IMR-90 (cell line): ENCODE data around the gene MYF6. TPM values are rescaled to one million over a fixed set of nuclear protein-coding genes. Genes with fewer than 3 reads are reported as not detected.
"Not testable (repeated sequence)": the region's sequence is repeated elsewhere in the genome, so short reads cannot be mapped to it uniquely, and the experiment has no call there.

Experiments used
- ATAC-seq: fragments of 200-7000 bp; cut with Tn5 transposase; 2 replicates; pipeline ENCODE4 v1.9.1; 2020; ENCODE audit warnings: low read depth, mild to moderate bottlenecking, moderate library complexity
- BruUV-seq: library from RNA; stranded (reverse); fragments of 400-500 nt; replicated peaks from 2 replicates; lab custom pipeline; 2021; lab: Mats Ljungman, UMichigan
- CTCF ChIA-PET: fragments of 300-600 bp; formaldehyde crosslinking; extraction: SDS; loops from one replicate; lab custom pipeline; 2021; ENCODE audit warnings: antibody characterized with exemption; lab: Yijun Ruan, JAX
- POLR2A ChIA-PET: fragments of 300-600 bp; sonication (Branson Sonifier 250); formaldehyde crosslinking; loops from one replicate; lab custom pipeline; 2022; ENCODE audit warnings: antibody characterized with exemption; ENCODE audit not compliant: unreplicated experiment; lab: Charles Lee
- DNase-seq: peaks from one replicate; pipeline ENCODE4 v3.0.0; 2013
- H2AFZ ChIP-seq: replicated peaks from 2 replicates; pipeline ENCODE3; 2013; ENCODE audit warnings: low read length, mild to moderate bottlenecking; ENCODE audit not compliant: poor library complexity
- H2AK5ac ChIP-seq: 2 replicates; pipeline ENCODE4 v1.6.1; 2013; ENCODE audit warnings: low read depth, low read length, inconsistent platforms
- H2AK9ac ChIP-seq: replicated peaks from 2 replicates; pipeline ENCODE3; 2013; ENCODE audit warnings: mild to moderate bottlenecking, low read depth, low read length, moderate library complexity; ENCODE audit not compliant: poor library complexity
- H2BK120ac ChIP-seq: 2 replicates; pipeline ENCODE4 v1.6.1; 2013; ENCODE audit warnings: low read depth, low read length, inconsistent platforms
- H2BK15ac ChIP-seq: 3 replicates; pipeline ENCODE4 v1.6.1; 2013; ENCODE audit warnings: low read depth, low read length, inconsistent platforms
- H2BK20ac ChIP-seq: 2 replicates; pipeline ENCODE4 v1.6.1; 2013; ENCODE audit warnings: low read depth, mild to moderate bottlenecking, inconsistent platforms, low read length, moderate library complexity
- H2BK5ac ChIP-seq: 2 replicates; pipeline ENCODE4 v1.6.1; 2013; ENCODE audit warnings: mild to moderate bottlenecking, low read depth, low read length, inconsistent platforms; ENCODE audit not compliant: poor library complexity, severe bottlenecking
- H3K14ac ChIP-seq: replicated peaks from 2 replicates; pipeline ENCODE4 v1.6.1; 2013; ENCODE audit warnings: low read depth, low read length, inconsistent platforms
- H3K18ac ChIP-seq: 2 replicates; pipeline ENCODE4 v1.6.1; 2013; ENCODE audit warnings: low read depth, low read length, control low read depth
- H3K23ac ChIP-seq: 2 replicates; pipeline ENCODE4 v1.6.1; 2013; ENCODE audit warnings: low read depth, low read length, inconsistent platforms
- H3K27ac ChIP-seq: 2 replicates; pipeline ENCODE4 v1.5.1; 2013; ENCODE audit warnings: mild to moderate bottlenecking, control low read depth, low read length; ENCODE audit not compliant: insufficient read depth
- H3K27me3 ChIP-seq: 2 replicates; pipeline ENCODE4 v1.6.1; 2013; ENCODE audit warnings: low read length; ENCODE audit not compliant: control insufficient read depth, insufficient read depth
- H3K36me3 ChIP-seq: 2 replicates; pipeline ENCODE4 v1.6.1; 2013; ENCODE audit warnings: low read length, mixed read lengths; ENCODE audit not compliant: control insufficient read depth, insufficient read depth
- H3K4ac ChIP-seq: 2 replicates; pipeline ENCODE4 v1.6.1; 2013; ENCODE audit warnings: low read depth, low read length, inconsistent platforms
- H3K4me1 ChIP-seq: 2 replicates; pipeline ENCODE4 v1.6.1; 2013; ENCODE audit warnings: low read length, mixed read lengths; ENCODE audit not compliant: control insufficient read depth, insufficient read depth
- H3K4me2 ChIP-seq: 2 replicates; pipeline ENCODE4 v1.6.1; 2013; ENCODE audit warnings: low read depth, mild to moderate bottlenecking, control low read depth, low read length, moderate library complexity
- H3K4me3 ChIP-seq: 2 replicates; pipeline ENCODE4 v1.5.1; 2013; ENCODE audit warnings: low read depth, mild to moderate bottlenecking, control low read depth, low read length, moderate library complexity; ENCODE audit not compliant: insufficient read depth
- H3K56ac ChIP-seq: 2 replicates; pipeline ENCODE4 v1.6.1; 2013; ENCODE audit warnings: low read length, inconsistent platforms; ENCODE audit not compliant: insufficient read depth; ENCODE audit errors: extremely low read depth
- H3K79me1 ChIP-seq, 2 experiments: 2 replicates each; pipeline ENCODE4 v1.6.1; 2013; ENCODE audit warnings: low read length in 2 of 2, inconsistent platforms in 1 of 2, low read depth in 1 of 2
- H3K9ac ChIP-seq: 2 replicates; pipeline ENCODE4 v1.6.1; 2013; ENCODE audit warnings: low read depth, low read length, control low read depth
- H3K9me1 ChIP-seq: 2 replicates; pipeline ENCODE4 v1.6.1; 2013; ENCODE audit warnings: low read length, inconsistent platforms; ENCODE audit not compliant: insufficient read depth
- H3K9me3 ChIP-seq: 2 replicates; pipeline ENCODE4 v1.6.1; 2013; ENCODE audit warnings: low read length; ENCODE audit not compliant: control insufficient read depth, insufficient read depth
- H4K20me1 ChIP-seq: 2 replicates; pipeline ENCODE4 v1.6.1; 2013; ENCODE audit warnings: low read length, inconsistent platforms; ENCODE audit not compliant: insufficient read depth
- H4K5ac ChIP-seq: 2 replicates; pipeline ENCODE4 v1.6.1; 2013; ENCODE audit warnings: mild to moderate bottlenecking, low read depth, low read length, control low read depth
- H4K8ac ChIP-seq, 2 experiments: 2 replicates each; pipeline ENCODE4 v1.6.1; 2013; ENCODE audit warnings: low read depth in 2 of 2, low read length in 2 of 2, control low read depth in 1 of 2, inconsistent platforms in 1 of 2
- H4K91ac ChIP-seq: 2 replicates; pipeline ENCODE4 v1.6.1; 2013; ENCODE audit warnings: low read depth, low read length, inconsistent platforms; ENCODE audit not compliant: insufficient read depth
- WGBS, 2 experiments: methylation state at CpG; one replicate each; pipeline versions ENCODE4 v1.1.5 to v1.1.7; 2013; ENCODE audit warnings: missing lambda C conversion rate in 2 of 2; ENCODE audit not compliant: insufficient read length in 1 of 2; ENCODE audit errors: extremely low coverage in 2 of 2; 5-methylcytosine and 5-hydroxymethylcytosine counted together
- dilution Hi-C: fragments of 300-500 bp; cut with HindIII; formaldehyde crosslinking; loops from one replicate; pipeline ENCODE4 v1.14.3; 2018; ENCODE audit warnings: low sequenced_read_pairs; ENCODE audit not compliant: unreplicated experiment
- in situ Hi-C: fragments of 300-500 bp; cut with MboI; formaldehyde crosslinking; loops from 3 replicates; pipeline ENCODE4 v1.14.3; 2019; ENCODE audit warnings: low sequenced_read_pairs, inconsistent platforms, mixed read lengths
- intact Hi-C: fragments of 100-400 bp; cut with micrococcal nuclease; formaldehyde crosslinking; loops from 2 replicates; pipeline ENCODE4 v1.10.0; 2022
- polyA plus RNA-seq, 3 experiments: library from polyadenylated mRNA; depleted of rRNA; stranded (reverse); fragments of >200 nt; gene quantifications; 2 replicates each; pipeline ENCODE4 v1.2.3, GENCODE V29; 2012; ENCODE audit warnings: low replicate concordance in 1 of 3
- total RNA-seq: library from RNA; depleted of rRNA; stranded (reverse); fragments of >200 nt; gene quantifications from 2 replicates; pipeline ENCODE4 v1.2.3, GENCODE V29; 2012

Gene MYF6
- total and polyA plus RNA-seq, 2 of the 4 experiments (the other 2 are of a cell fraction) = not detected

- WGBS, 2 experiments = 83% methylated on average over 4 of the region's 13 CpGs; no CpG with 5 or more reads in 1 of the 2 experiments
- in situ Hi-C loops, H3K36me3 ChIP-seq, intact Hi-C loops, POLR2A ChIA-PET, H4K91ac ChIP-seq, H3K18ac ChIP-seq, H2AK9ac ChIP-seq, H3K9me3 ChIP-seq, H3K4ac ChIP-seq, H2AK5ac ChIP-seq, H4K8ac ChIP-seq, H3K9ac ChIP-seq, H4K20me1 ChIP-seq, H2BK5ac ChIP-seq, H3K79me1 ChIP-seq, H4K5ac ChIP-seq, BruUV-seq, H3K4me2 ChIP-seq, H2AFZ ChIP-seq, H3K23ac ChIP-seq, H3K56ac ChIP-seq, H3K27ac ChIP-seq, H2BK15ac ChIP-seq, H3K27me3 ChIP-seq, H3K4me1 ChIP-seq, H2BK120ac ChIP-seq, H3K4me3 ChIP-seq, dilution Hi-C loops, H3K14ac ChIP-seq, H3K9me1 ChIP-seq: not testable (repeated sequence)
- peak; percentile 24 for DNase-seq
- CTCF ChIA-PET = interaction anchor here (1.1 kb wide), 1 partner anchor 70 kb away, joined by 3 read pairs; no protein-coding TSS in a partner anchor
- ATAC-seq = peak; percentile 64
- peak overlapping the region; percentile 49 for H2BK20ac ChIP-seq
Observed at GRCh38 chr12:80676042-80676636, 31.3 kb upstream of the MYF6 start.
